H9 (cell line): ENCODE results near the gene TEX19. TPM values are rescaled to one million over a fixed set of nuclear protein-coding genes. Genes with fewer than 3 reads are reported as not detected.

Experiments used
- DNase-seq: peaks from one replicate; pipeline ENCODE4 v3.0.0-alpha.2; 2017
- H2AFZ ChIP-seq: one replicate; pipeline ENCODE4 v1.6.1; 2013; ENCODE audit warnings: mild to moderate bottlenecking, low read length, control low read depth, moderate library complexity
- H2AK5ac ChIP-seq: 2 replicates; pipeline ENCODE4 v1.6.1; 2013; ENCODE audit warnings: low read length, control low read depth, mixed read lengths; ENCODE audit not compliant: insufficient read length
- H2BK120ac ChIP-seq: one replicate; pipeline ENCODE4 v1.6.1; 2013; ENCODE audit warnings: low read depth, mild to moderate bottlenecking, low read length, control low read depth, inconsistent platforms; ENCODE audit not compliant: poor library complexity, severe bottlenecking
- H2BK12ac ChIP-seq: 2 replicates; pipeline ENCODE4 v1.6.1; 2013; ENCODE audit warnings: low read length, control low read depth, mixed read lengths, low read depth; ENCODE audit not compliant: insufficient read length
- H2BK15ac ChIP-seq: 2 replicates; pipeline ENCODE4 v1.6.1; 2013; ENCODE audit warnings: low read depth, low read length, control low read depth
- H2BK20ac ChIP-seq: one replicate; pipeline ENCODE4 v1.6.1; 2013; ENCODE audit warnings: low read depth, mild to moderate bottlenecking, low read length, control low read depth, inconsistent platforms; ENCODE audit not compliant: poor library complexity, severe bottlenecking
- H2BK5ac ChIP-seq: 2 replicates; pipeline ENCODE4 v1.6.1; 2013; ENCODE audit warnings: low read length, control low read depth, mixed read lengths; ENCODE audit not compliant: insufficient read length
- H3K14ac ChIP-seq: 2 replicates; pipeline ENCODE4 v1.6.1; 2013; ENCODE audit warnings: low read length, control low read depth; ENCODE audit not compliant: insufficient read depth
- H3K18ac ChIP-seq: 2 replicates; pipeline ENCODE4 v1.6.1; 2013; ENCODE audit warnings: low read depth, mild to moderate bottlenecking, mixed read lengths, low read length, control low read depth; ENCODE audit not compliant: insufficient read length
- H3K23ac ChIP-seq: 2 replicates; pipeline ENCODE4 v1.6.1; 2013; ENCODE audit warnings: low read length, control low read depth, mixed read lengths, low read depth; ENCODE audit not compliant: insufficient read length
- H3K23me2 ChIP-seq: 2 replicates; pipeline ENCODE4 v1.6.1; 2013; ENCODE audit warnings: low read depth, mild to moderate bottlenecking, mixed read lengths, low read length, control low read depth; ENCODE audit not compliant: insufficient read length, poor library complexity, severe bottlenecking
- H3K27ac ChIP-seq: 2 replicates; pipeline ENCODE4 v1.5.1; 2013; ENCODE audit warnings: low read length, control low read depth, mixed read lengths, low read depth; ENCODE audit not compliant: insufficient read length
- H3K27me3 ChIP-seq: 2 replicates; pipeline ENCODE4 v1.6.1; 2013; ENCODE audit warnings: low read length, control low read depth, inconsistent platforms; ENCODE audit not compliant: insufficient read depth
- H3K4ac ChIP-seq: 2 replicates; pipeline ENCODE4 v1.6.1; 2013; ENCODE audit warnings: low read depth, mild to moderate bottlenecking, control low read depth, inconsistent platforms, low read length, moderate library complexity
- H3K4me1 ChIP-seq: 2 replicates; pipeline ENCODE4 v1.6.1; 2013; ENCODE audit warnings: low read length, control low read depth, inconsistent platforms; ENCODE audit not compliant: insufficient read depth
- H3K4me2 ChIP-seq: 2 replicates; pipeline ENCODE4 v1.6.1; 2013; ENCODE audit warnings: low read length, control low read depth, mixed read lengths; ENCODE audit not compliant: insufficient read length, insufficient read depth
- H3K56ac ChIP-seq: 2 replicates; pipeline ENCODE4 v1.6.1; 2013; ENCODE audit warnings: low read depth, mild to moderate bottlenecking, mixed read lengths, low read length, control low read depth; ENCODE audit not compliant: insufficient read length
- H3K79me1 ChIP-seq: 2 replicates; pipeline ENCODE4 v1.6.1; 2013; ENCODE audit warnings: low read depth, mild to moderate bottlenecking, moderate library complexity, low read length, control low read depth, inconsistent platforms; ENCODE audit not compliant: insufficient read depth, poor library complexity, severe bottlenecking
- H3K79me2 ChIP-seq: 2 replicates; pipeline ENCODE4 v1.6.1; 2013; ENCODE audit warnings: low read length, control low read depth, inconsistent platforms; ENCODE audit not compliant: insufficient read depth
- H3K9ac ChIP-seq: 2 replicates; pipeline ENCODE4 v1.6.1; 2013; ENCODE audit warnings: low read length, control low read depth, mixed read lengths; ENCODE audit not compliant: insufficient read length; ENCODE audit errors: extremely low read depth
- H3K9me3 ChIP-seq: one replicate; pipeline ENCODE4 v1.6.1; 2013; ENCODE audit warnings: low read depth, low read length, inconsistent platforms; ENCODE audit not compliant: control insufficient read depth
- H3T11ph ChIP-seq: one replicate; pipeline ENCODE4 v1.6.1; 2013; ENCODE audit warnings: mild to moderate bottlenecking, low read length, control low read depth, inconsistent platforms
- H4K20me1 ChIP-seq: one replicate; pipeline ENCODE4 v1.6.1; 2013; ENCODE audit not compliant: control insufficient read depth, insufficient read length, insufficient read depth
- H4K5ac ChIP-seq: 2 replicates; pipeline ENCODE4 v1.6.1; 2013; ENCODE audit warnings: low read depth, mild to moderate bottlenecking, mixed read lengths, low read length, control low read depth; ENCODE audit not compliant: insufficient read length
- H4K8ac ChIP-seq: replicated peaks from 2 replicates; pipeline ENCODE4 v1.6.1; 2013; ENCODE audit warnings: low read length, control low read depth, mixed read lengths, low read depth; ENCODE audit not compliant: insufficient read length
- H4K91ac ChIP-seq: 2 replicates; pipeline ENCODE4 v1.6.1; 2013; ENCODE audit warnings: low read depth, mild to moderate bottlenecking, moderate library complexity, mixed read lengths, low read length, control low read depth; ENCODE audit not compliant: insufficient read length
- H3K27ac Mint-ChIP-seq, 3 experiments: 2 replicates in 2 of 3; 3 replicates in 1 of 3; pipeline ENCODE4 v1.8.0; 2020 to 2021; ENCODE audit warnings: mixed read lengths in 3 of 3, mild to moderate bottlenecking in 1 of 3, moderate library complexity in 1 of 3
- H3K27me3 Mint-ChIP-seq: 2 replicates; pipeline ENCODE4 v1.8.0; 2021; ENCODE audit warnings: low read depth, mild to moderate bottlenecking, moderate library complexity, mixed read lengths
- H3K36me3 Mint-ChIP-seq, 3 experiments: 2 replicates in 2 of 3; 3 replicates in 1 of 3; pipeline ENCODE4 v1.8.0; 2020 to 2021; ENCODE audit warnings: low read depth in 3 of 3, mixed read lengths in 3 of 3; ENCODE audit not compliant: insufficient read depth in 1 of 3
- H3K4me1 Mint-ChIP-seq, 2 experiments: 2 replicates each; pipeline ENCODE4 v1.8.0; 2020; ENCODE audit warnings: mixed read lengths in 2 of 2
- H3K4me3 Mint-ChIP-seq, 2 experiments: 2 replicates in 1 of 2; 3 replicates in 1 of 2; pipeline ENCODE4 v1.8.0; 2020 to 2021; ENCODE audit warnings: mild to moderate bottlenecking in 2 of 2, mixed read lengths in 2 of 2, moderate library complexity in 1 of 2
- H3K9me3 Mint-ChIP-seq, 2 experiments: 2 replicates in 1 of 2; 3 replicates in 1 of 2; pipeline ENCODE4 v1.8.0; 2020; ENCODE audit warnings: mild to moderate bottlenecking in 2 of 2, mixed read lengths in 2 of 2, moderate library complexity in 1 of 2
- WGBS: extraction: QIAGEN DNeasy Blood & Tissue Kit; methylation state at CpG from one replicate; pipeline ENCODE4 v1.1.7; 2013; ENCODE audit warnings: missing lambda C conversion rate, low lambda C conversion rate, mixed read lengths; ENCODE audit not compliant: insufficient read length; ENCODE audit errors: extremely low coverage; 5-methylcytosine and 5-hydroxymethylcytosine counted together
- total RNA-seq: library from RNA; stranded (reverse); gene quantifications from 2 replicates; pipeline ENCODE4 v1.2.1, GENCODE V29; 2021
- TF ChIP-seq, protein P1 (sequence below): fragments of 200-600 bp; sonication (generic); conservative IDR thresholded peaks from 3 replicates; pipeline ENCODE4 v1.8.0; 2021; ENCODE audit warnings: antibody characterized with exemption, mild to moderate bottlenecking

The TEX19 gene
- total RNA-seq, 1 experiment from 2014 or later: 1.4 TPM

DNA sequence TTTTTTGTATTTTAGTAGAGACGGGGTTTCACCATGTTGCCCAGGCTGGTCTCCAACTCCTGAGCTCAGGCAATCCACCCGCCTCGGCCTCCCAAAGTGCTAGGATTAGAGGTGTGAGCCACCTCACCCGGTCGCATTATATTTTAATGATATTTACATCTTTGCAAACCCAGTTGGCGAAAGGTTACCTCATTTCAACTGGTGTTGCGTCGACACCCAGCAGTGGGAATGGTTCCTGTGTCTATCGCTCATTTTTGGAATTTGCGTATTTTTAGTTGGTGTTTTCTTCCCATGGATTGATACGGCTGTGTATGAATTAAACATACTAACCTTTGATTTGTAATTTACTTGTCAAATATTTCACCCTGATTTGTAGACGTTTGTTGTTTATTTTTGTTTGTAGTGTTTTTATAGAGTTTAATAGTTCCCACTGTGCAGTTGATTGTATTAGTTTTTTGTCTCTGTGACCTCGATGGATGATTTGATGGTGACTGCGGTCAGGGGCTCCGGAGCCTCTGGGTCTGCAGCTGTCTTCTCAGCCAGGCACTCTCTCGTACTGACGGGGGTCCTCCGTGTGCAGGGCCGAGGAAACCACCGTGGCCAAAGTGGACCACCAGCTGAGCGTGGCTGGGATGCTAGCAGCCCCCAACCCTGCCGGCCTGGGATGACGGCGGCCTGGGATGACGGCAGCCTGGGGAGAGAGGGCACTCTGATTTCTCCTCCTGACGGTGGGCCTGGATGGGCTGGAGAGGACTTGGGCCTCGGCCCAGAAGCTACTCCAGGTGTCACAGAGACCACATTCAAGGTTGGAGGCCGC is 45.6 kb upstream of the TEX19 start:
- H3K4ac ChIP-seq: no peak overlapping the region
- no peak overlapping the region for H4K5ac ChIP-seq
- no peak overlapping the region for H3K14ac ChIP-seq
- H3K36me3 Mint-ChIP-seq: no peaks in the 10 kb centered on the region
- no peaks in the 10 kb centered on the region for H4K20me1 ChIP-seq
- no peaks in the 10 kb centered on the region for H3K79me1 ChIP-seq
- no peak overlapping the region for H2BK20ac ChIP-seq
- H4K8ac ChIP-seq: no peak overlapping the region
- H3K56ac ChIP-seq: no peak overlapping the region
- H3K9ac ChIP-seq: no peak overlapping the region
- no peak overlapping the region for H3K4me3 Mint-ChIP-seq
- no peak overlapping the region for H3K18ac ChIP-seq
- no peak overlapping the region for H3K23ac ChIP-seq
- H3K4me2 ChIP-seq: no peak overlapping the region
- DNase-seq: no peak
- TF ChIP-seq, protein P1, sequence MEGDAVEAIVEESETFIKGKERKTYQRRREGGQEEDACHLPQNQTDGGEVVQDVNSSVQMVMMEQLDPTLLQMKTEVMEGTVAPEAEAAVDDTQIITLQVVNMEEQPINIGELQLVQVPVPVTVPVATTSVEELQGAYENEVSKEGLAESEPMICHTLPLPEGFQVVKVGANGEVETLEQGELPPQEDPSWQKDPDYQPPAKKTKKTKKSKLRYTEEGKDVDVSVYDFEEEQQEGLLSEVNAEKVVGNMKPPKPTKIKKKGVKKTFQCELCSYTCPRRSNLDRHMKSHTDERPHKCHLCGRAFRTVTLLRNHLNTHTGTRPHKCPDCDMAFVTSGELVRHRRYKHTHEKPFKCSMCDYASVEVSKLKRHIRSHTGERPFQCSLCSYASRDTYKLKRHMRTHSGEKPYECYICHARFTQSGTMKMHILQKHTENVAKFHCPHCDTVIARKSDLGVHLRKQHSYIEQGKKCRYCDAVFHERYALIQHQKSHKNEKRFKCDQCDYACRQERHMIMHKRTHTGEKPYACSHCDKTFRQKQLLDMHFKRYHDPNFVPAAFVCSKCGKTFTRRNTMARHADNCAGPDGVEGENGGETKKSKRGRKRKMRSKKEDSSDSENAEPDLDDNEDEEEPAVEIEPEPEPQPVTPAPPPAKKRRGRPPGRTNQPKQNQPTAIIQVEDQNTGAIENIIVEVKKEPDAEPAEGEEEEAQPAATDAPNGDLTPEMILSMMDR: no peak
- H3K4me1 ChIP-seq: no peaks in the 10 kb centered on the region
- H2AFZ ChIP-seq: no peak overlapping the region
- H2BK120ac ChIP-seq: no peak overlapping the region
- H3K4me1 Mint-ChIP-seq: peaks cover 2 to 13% of the 10 kb centered on the region in 2 experiments; a peak in 3 of 4 replicates
- no peak overlapping the region for H4K91ac ChIP-seq
- H3K9me3 Mint-ChIP-seq: no peaks in the 10 kb centered on the region
- no peaks in the 10 kb centered on the region for H3K79me2 ChIP-seq
- no peak overlapping the region for H2BK5ac ChIP-seq
- H3T11ph ChIP-seq: no peak overlapping the region
- H3K23me2 ChIP-seq: peaks cover 6% of the 10 kb centered on the region
- no peaks in the 10 kb centered on the region for H3K27me3 ChIP-seq
- no peaks in the 10 kb centered on the region for H3K9me3 ChIP-seq
- H3K27ac Mint-ChIP-seq: no peak overlapping the region
- H2BK15ac ChIP-seq: no peak overlapping the region
- H2AK5ac ChIP-seq: no peak overlapping the region
- no peak overlapping the region for H3K27ac ChIP-seq
- peaks cover 33% of the 10 kb centered on the region for H3K27me3 Mint-ChIP-seq
- H2BK12ac ChIP-seq: no peak overlapping the region
- no CpG with 5 or more reads among the region's 28 CpGs for WGBS
